SK-N-SH (cell line): ENCODE results near the gene TMOD3. TPM values are rescaled to one million over a fixed set of nuclear protein-coding genes. Genes with fewer than 3 reads are reported as not detected.

Source experiments
- CTCF ChIA-PET: fragments of 300-600, 350-600 bp; formaldehyde crosslinking; extraction: SDS; loops from one replicate; lab custom pipeline; 2021; lab: Yijun Ruan, JAX
- POLR2A ChIA-PET: fragments of 350-600 bp; sonication (Branson Sonifier 250); formaldehyde crosslinking; extraction: SDS; loops from one replicate; lab custom pipeline; 2020; ENCODE audit warnings: antibody characterized with exemption, inconsistent platforms; lab: Yijun Ruan, JAX
- DNase-seq: peaks from one replicate; pipeline ENCODE4 v3.0.0; 2012
- H2AFZ ChIP-seq: fragments of 200-600 bp; sonication (generic); 2 replicates; pipeline ENCODE4 v1.8.1; 2016; ENCODE audit warnings: antibody characterized with exemption, mild to moderate bottlenecking, low read depth
- H3F3A ChIP-seq: fragments of 200-600 bp; sonication (generic); replicated peaks from 2 replicates; pipeline ENCODE3; 2016; ENCODE audit warnings: antibody characterized with exemption, mild to moderate bottlenecking; ENCODE audit not compliant: insufficient read depth
- H3K27ac ChIP-seq, 2 experiments: fragments of 200-500 bp in 1 of 2; fragments of 200-600 bp in 1 of 2; sonication (Bioruptor generic) in 1 of 2; sonication (generic), shearing (Covaris generic) in 1 of 2; 2 replicates each; pipeline versions ENCODE4 v1.5.1 to v1.6.1; 2014 to 2016; ENCODE audit warnings: low read depth in 2 of 2, inconsistent platforms in 1 of 2, low read length in 1 of 2, mild to moderate bottlenecking in 1 of 2, mixed read lengths in 1 of 2
- H3K27me3 ChIP-seq: fragments of 200-600 bp; sonication (generic), shearing (Covaris generic); 2 replicates; pipeline ENCODE4 v1.6.1; 2016; ENCODE audit warnings: mixed run types; ENCODE audit not compliant: insufficient read depth
- H3K36me3 ChIP-seq, 2 experiments: fragments of 200-500 bp in 1 of 2; fragments of 200-600 bp in 1 of 2; sonication (Bioruptor generic) in 1 of 2; sonication (generic) in 1 of 2; replicated peaks in 1 of 2; 2 replicates each; pipeline versions ENCODE3 to v1.5.1; 2014 to 2016; ENCODE audit warnings: low read length in 1 of 2, mild to moderate bottlenecking in 1 of 2; ENCODE audit not compliant: insufficient read depth in 2 of 2, control insufficient read depth in 1 of 2
- H3K4me1 ChIP-seq, 2 experiments: fragments of 200-500 bp in 1 of 2; fragments of 200-600 bp in 1 of 2; sonication (Bioruptor generic) in 1 of 2; sonication (generic), shearing (Covaris generic) in 1 of 2; 2 replicates each; pipeline versions ENCODE4 v1.5.1 to v1.6.1; 2014 to 2016; ENCODE audit warnings: low read depth in 1 of 2, low read length in 1 of 2, mixed run types in 1 of 2; ENCODE audit not compliant: insufficient read depth in 2 of 2, control insufficient read depth in 1 of 2
- H3K4me2 ChIP-seq: fragments of 200-600 bp; sonication (generic), shearing (Covaris generic); 2 replicates; pipeline ENCODE4 v1.6.1; 2017; ENCODE audit warnings: mixed run types
- H3K4me3 ChIP-seq, 2 experiments: fragments of 200-500 bp in 1 of 2; fragments of 200-600 bp in 1 of 2; sonication (Bioruptor generic) in 1 of 2; sonication (generic), shearing (Covaris generic) in 1 of 2; 2 replicates each; pipeline versions ENCODE4 v1.5.1 to v1.8.1; 2014 to 2016; ENCODE audit warnings: low read depth in 2 of 2, inconsistent platforms in 1 of 2, low read length in 1 of 2, mild to moderate bottlenecking in 1 of 2, mixed read lengths in 1 of 2, moderate library complexity in 1 of 2
- H3K79me2 ChIP-seq: fragments of 200-600 bp; sonication (generic); 2 replicates; pipeline ENCODE4 v1.8.1; 2017; ENCODE audit warnings: mild to moderate bottlenecking; ENCODE audit not compliant: insufficient read depth
- H3K9ac ChIP-seq: fragments of 200-600 bp; sonication (generic); 2 replicates; pipeline ENCODE4 v1.6.1; 2017; ENCODE audit warnings: mixed run types
- H3K9me2 ChIP-seq: fragments of 200-600 bp; sonication (generic); 2 replicates; pipeline ENCODE4 v1.6.1; 2017; ENCODE audit warnings: mixed run types
- H3K9me3 ChIP-seq: fragments of 200-600 bp; sonication (generic); 2 replicates; pipeline ENCODE4 v1.6.1; 2017; ENCODE audit warnings: mixed run types, mild to moderate bottlenecking, moderate library complexity
- H4K20me1 ChIP-seq: fragments of 200-600 bp; sonication (generic); 2 replicates; pipeline ENCODE4 v1.6.1; 2017; ENCODE audit warnings: mild to moderate bottlenecking, mixed run types; ENCODE audit not compliant: insufficient read depth
- CHD2 ChIP-seq: fragments of 150-350 bp; IDR thresholded peaks from 2 replicates; pipeline ENCODE4 v1.6.1; 2018; ENCODE audit warnings: low read length; ENCODE audit not compliant: partially characterized antibody
- ELF1 ChIP-seq: IDR thresholded peaks from 2 replicates; pipeline ENCODE4 v1.4.0; 2012
- EP300 ChIP-seq, 2 experiments: IDR thresholded peaks; 2 replicates each; pipeline versions ENCODE4 v1.4.0 to v1.6.1; 2012; ENCODE audit warnings: borderline replicate concordance in 1 of 2, low read depth in 1 of 2, low read length in 1 of 2
- FOXJ3 ChIP-seq: sonication (generic); formaldehyde crosslinking; IDR thresholded peaks from 2 replicates; pipeline ENCODE4 v1.5.1; 2020; ENCODE audit warnings: mild to moderate bottlenecking, missing genetic modification reagents
- GATA2 ChIP-seq: sonication (generic); formaldehyde crosslinking; IDR thresholded peaks from 2 replicates; pipeline ENCODE4 v1.5.0; 2020; ENCODE audit warnings: mild to moderate bottlenecking, missing genetic modification reagents
- JUND ChIP-seq: IDR thresholded peaks from 2 replicates; pipeline ENCODE4 v1.4.0; 2012
- NRF1 ChIP-seq: IDR thresholded peaks from 2 replicates; pipeline ENCODE4 v1.6.1; 2012; ENCODE audit warnings: low read depth, mild to moderate bottlenecking, low read length
- REST ChIP-seq: IDR thresholded peaks from 2 replicates; pipeline ENCODE4 v1.6.1; 2012; ENCODE audit warnings: mild to moderate bottlenecking, low read depth, low read length, moderate library complexity
- RXRA ChIP-seq: IDR thresholded peaks from 2 replicates; pipeline ENCODE4 v1.4.0; 2012; ENCODE audit warnings: low read depth, mild to moderate bottlenecking, borderline replicate concordance
- TAF1 ChIP-seq: IDR thresholded peaks from 2 replicates; pipeline ENCODE4 v1.6.1; 2012; ENCODE audit warnings: low read depth, mild to moderate bottlenecking, low read length, moderate library complexity, borderline replicate concordance
- TCF12 ChIP-seq: IDR thresholded peaks from 2 replicates; pipeline ENCODE4 v1.4.0; 2012
- WGBS: methylation state at CpG from one replicate; pipeline ENCODE4 v1.1.6; 2017; ENCODE audit warnings: low lambda C conversion rate; 5-methylcytosine and 5-hydroxymethylcytosine counted together
- polyA plus RNA-seq, 3 experiments: library from polyadenylated mRNA; depleted of rRNA; stranded (reverse); fragments of >200 nt; gene quantifications; 2 replicates each; pipeline ENCODE4 v1.2.3, GENCODE V29; 2012

Gene TMOD3
- polyA plus RNA-seq, 1 of the 3 experiments (the other 2 are of a cell fraction), result 6.0 TPM

DNA sequence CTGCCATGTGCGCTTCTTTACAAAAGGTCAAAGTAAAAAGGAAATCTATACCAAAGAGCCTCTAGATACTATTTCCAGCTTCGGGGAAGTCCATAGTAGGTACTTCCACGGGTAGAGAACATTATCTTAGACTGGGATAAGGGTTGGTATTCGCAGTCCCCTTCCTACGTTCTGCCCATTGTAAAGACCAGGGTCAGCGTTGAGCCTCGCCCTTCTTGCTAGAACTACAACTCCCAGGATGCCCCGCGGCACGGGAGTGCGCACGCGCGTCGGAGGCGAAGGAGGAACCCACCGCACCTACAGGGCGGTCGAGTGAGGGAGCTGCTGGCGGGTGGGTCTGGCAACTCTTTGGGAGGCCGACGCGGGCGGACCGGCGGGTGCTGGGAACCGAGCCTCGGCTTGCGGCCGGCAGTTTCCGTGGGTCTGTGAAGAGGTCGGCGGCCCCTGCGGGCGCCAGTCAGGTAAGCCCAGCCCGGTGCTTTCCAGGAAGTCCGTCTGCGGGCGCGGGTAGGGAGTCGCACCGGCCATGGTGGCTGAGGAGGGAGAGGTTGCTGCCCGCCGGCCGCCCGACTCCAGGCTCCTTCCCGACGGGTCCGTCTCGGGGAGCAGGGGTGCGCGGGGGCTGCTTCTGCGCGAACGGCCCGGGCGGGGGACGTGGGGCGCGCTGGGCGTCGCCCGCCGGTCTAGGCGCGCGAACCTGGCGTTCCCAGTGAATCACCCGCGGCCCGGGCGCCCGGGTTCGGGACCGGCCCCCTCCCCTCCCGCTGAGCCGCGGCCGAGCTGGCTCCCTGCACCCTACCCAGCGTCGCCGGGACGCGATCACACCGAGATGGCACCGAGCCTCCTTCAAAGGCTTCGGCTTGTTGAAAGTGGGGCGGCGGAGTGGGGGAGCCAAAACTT is at the start of gene TMOD3 (continued):
- TF ChIP-seq TCF12 (no peak), ELF1 (peak; percentile 60; the same call in 1 of the 2 replicates), GATA2 (CRISPR knock-in tag) (no peak), CHD2 (no peak), EP300 (IDR thresholded peaks at IDR 0.05; ENCODE audit: borderline replicate concordance in 1 of 2, low read depth in 1 of 2, low read length in 1 of 2) (peak in 1 of 2 experiments; percentile 3; a peak in 1 of 4 replicates)

DNA sequence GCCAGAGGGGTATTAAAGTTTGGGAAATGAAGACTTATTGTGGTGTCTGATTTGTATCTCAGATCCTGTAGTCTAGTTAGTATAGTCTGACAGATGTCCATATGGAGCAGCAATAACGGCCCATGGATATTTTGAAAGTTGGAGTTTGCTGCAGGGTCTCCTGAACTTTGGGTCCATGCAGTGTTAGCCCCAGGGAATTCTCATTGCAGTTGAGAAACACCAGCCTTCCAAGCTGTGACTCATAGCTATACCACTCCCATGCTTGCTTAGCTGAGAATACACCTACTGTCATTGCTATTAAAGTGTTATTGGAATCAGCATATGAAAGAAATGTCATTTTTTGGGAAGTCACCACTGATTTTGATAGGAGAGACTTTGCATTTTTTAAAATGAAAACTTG is 48.8 kb upstream of the TMOD3 start:
- CTCF ChIA-PET, result interaction anchor here (0.8 to 1.8 kb wide), 4 partner anchors 113 to 159 kb away, joined by 3 to 14 read pairs (median 4); no protein-coding TSS in a partner anchor

More for the DNA sequence above, 48.8 kb upstream of the TMOD3 start:
- H3K4me1 ChIP-seq, result no peaks in the 10 kb centered on the region; a peak in 1 of 4 replicates
- no peaks in the 10 kb centered on the region for H3K9me2 ChIP-seq
- no peak for DNase-seq
- H3K79me2 ChIP-seq, result no peaks in the 10 kb centered on the region
- no peak overlapping the region for H3K4me3 ChIP-seq
- H2AFZ ChIP-seq, result no peak overlapping the region
- H3K9ac ChIP-seq, result no peak overlapping the region
- WGBS, result 78% methylated on average over 1 of the region's 1 CpG
- H3K27ac ChIP-seq, result no peak overlapping the region
- TF ChIP-seq NRF1, result no peak
- TF ChIP-seq RXRA, result no peak
- TF ChIP-seq REST, result no peak
- no peak for TF ChIP-seq FOXJ3
- no peak for TF ChIP-seq TAF1
- TF ChIP-seq JUND, result no peak
- TF ChIP-seq EP300 (IDR thresholded peaks at IDR 0.05; ENCODE audit: borderline replicate concordance in 1 of 2, low read depth in 1 of 2, low read length in 1 of 2), result no peak
- H3K36me3 ChIP-seq, result peaks cover 24 to 45% of the 10 kb centered on the region in 2 experiments
- H4K20me1 ChIP-seq, result no peaks in the 10 kb centered on the region
- no peaks in the 10 kb centered on the region for H3K27me3 ChIP-seq
- H3K9me3 ChIP-seq, result no peaks in the 10 kb centered on the region
- H3K4me2 ChIP-seq, result no peak overlapping the region
- POLR2A ChIA-PET, result no interaction called here
- H3F3A ChIP-seq, result no peaks in the 10 kb centered on the region
